HepG2 (cell line): ENCODE results near the gene TBL3. TPM values are rescaled to one million over a fixed set of nuclear protein-coding genes. Genes with fewer than 3 reads are reported as not detected.
A peak's percentile ranks its signal among the peaks of the same experiment; 100 is the strongest.

Experiments
- ATF1 ChIP-seq: IDR thresholded peaks from 2 replicates; pipeline ENCODE4 v1.6.1; 2016; ENCODE audit warnings: mild to moderate bottlenecking, control low read depth
- BCL6 ChIP-seq: IDR thresholded peaks from 2 replicates; pipeline ENCODE4 v1.6.1; 2016; ENCODE audit warnings: missing genetic modification reagents, missing compliant biosample characterization
- BORCS8-MEF2B ChIP-seq: sonication (generic); formaldehyde crosslinking; IDR thresholded peaks from 2 replicates; pipeline ENCODE4 v1.8.0; 2022; ENCODE audit warnings: mild to moderate bottlenecking, missing genetic modification reagents
- CHCHD3 ChIP-seq: sonication (generic); formaldehyde crosslinking; IDR thresholded peaks from 2 replicates; pipeline ENCODE4 v1.8.0; 2022; ENCODE audit warnings: mild to moderate bottlenecking, missing genetic modification reagents, moderate library complexity
- CREM ChIP-seq, 2 experiments: sonication (generic) in 1 of 2; formaldehyde crosslinking in 1 of 2; IDR thresholded peaks; 2 replicates each; pipeline versions ENCODE4 v1.4.0 to v1.6.1; 2016 to 2020; ENCODE audit warnings: antibody characterized with exemption in 1 of 2, mild to moderate bottlenecking in 1 of 2, missing genetic modification reagents in 1 of 2
- GATAD1 ChIP-seq: IDR thresholded peaks from 2 replicates; pipeline ENCODE4 v1.6.1; 2016; ENCODE audit warnings: missing genetic modification reagents, missing compliant biosample characterization
- HDAC2 ChIP-seq: sonication (generic); formaldehyde crosslinking; IDR thresholded peaks from 2 replicates; pipeline ENCODE4 v1.4.0; 2020; ENCODE audit warnings: missing genetic modification reagents
- HHEX ChIP-seq: IDR thresholded peaks from 2 replicates; pipeline ENCODE4 v1.6.1; 2016; ENCODE audit warnings: control low read depth
- ISL2 ChIP-seq: sonication (generic); formaldehyde crosslinking; IDR thresholded peaks from 2 replicates; pipeline ENCODE4 v1.5.0; 2020; ENCODE audit warnings: missing genetic modification reagents
- NFKBIZ ChIP-seq: IDR thresholded peaks from 2 replicates; pipeline ENCODE4 v1.6.1; 2018; ENCODE audit warnings: missing genetic modification reagents, missing compliant biosample characterization
- PHF21A ChIP-seq: sonication (generic); formaldehyde crosslinking; IDR thresholded peaks from 2 replicates; pipeline ENCODE4 v1.5.0; 2020; ENCODE audit warnings: mild to moderate bottlenecking, missing genetic modification reagents
- REST ChIP-seq, 2 experiments: IDR thresholded peaks; 2 replicates each; pipeline ENCODE4 v1.6.1; 2011 to 2012; ENCODE audit warnings: low read length in 2 of 2, borderline replicate concordance in 1 of 2, low read depth in 1 of 2, mild to moderate bottlenecking in 1 of 2, moderate library complexity in 1 of 2
- SIX4 ChIP-seq: sonication (generic); formaldehyde crosslinking; IDR thresholded peaks from 2 replicates; pipeline ENCODE4 v1.4.0; 2020; ENCODE audit warnings: missing genetic modification reagents
- SSRP1 ChIP-seq: IDR thresholded peaks from 2 replicates; pipeline ENCODE4 v1.6.1; 2016; ENCODE audit warnings: control low read depth
- TEAD2 ChIP-seq: sonication (generic); formaldehyde crosslinking; IDR thresholded peaks from 2 replicates; pipeline ENCODE4 v1.9.0; 2021; ENCODE audit warnings: missing genetic modification reagents
- THAP7 ChIP-seq: sonication (generic); formaldehyde crosslinking; IDR thresholded peaks from 2 replicates; pipeline ENCODE4 v1.8.1; 2023; ENCODE audit warnings: mild to moderate bottlenecking, missing genetic modification reagents
- XRCC5 ChIP-seq: fragments of 200-400 bp; formaldehyde crosslinking; optimal IDR thresholded peaks from 2 replicates; pipeline ENCODE3; 2017; ENCODE audit warnings: mild to moderate bottlenecking, low read length
- ZBTB10 ChIP-seq: sonication (generic); formaldehyde crosslinking; IDR thresholded peaks from 2 replicates; pipeline ENCODE4 v1.4.0; 2020; ENCODE audit warnings: missing genetic modification reagents, borderline replicate concordance
- ZFP90 ChIP-seq: sonication (generic); formaldehyde crosslinking; IDR thresholded peaks from 2 replicates; pipeline ENCODE4 v1.8.0; 2022; ENCODE audit warnings: missing genetic modification reagents, mild to moderate bottlenecking, inconsistent platforms, borderline replicate concordance
- ZNF230 ChIP-seq: sonication (generic); formaldehyde crosslinking; IDR thresholded peaks from 2 replicates; pipeline ENCODE4 v1.4.0; 2020; ENCODE audit warnings: mild to moderate bottlenecking, missing genetic modification reagents
- ZNF468 ChIP-seq: sonication (generic); formaldehyde crosslinking; IDR thresholded peaks from 2 replicates; pipeline ENCODE4 v1.8.0; 2022; ENCODE audit warnings: mild to moderate bottlenecking, moderate library complexity, missing genetic modification reagents
- ZNF564 ChIP-seq: sonication (generic); formaldehyde crosslinking; IDR thresholded peaks from 2 replicates; pipeline ENCODE4 v1.8.1; 2023; ENCODE audit warnings: mild to moderate bottlenecking, missing genetic modification reagents
- ZNF570 ChIP-seq: sonication (generic); formaldehyde crosslinking; IDR thresholded peaks from 2 replicates; pipeline ENCODE4 v1.4.0; 2020; ENCODE audit warnings: mild to moderate bottlenecking, missing genetic modification reagents, borderline replicate concordance
- ZNF614 ChIP-seq: IDR thresholded peaks from 2 replicates; pipeline ENCODE4 v1.6.1; 2018; ENCODE audit warnings: missing biosample characterization, missing genetic modification reagents, inconsistent platforms, borderline replicate concordance
- ZNF766 ChIP-seq: sonication (generic); formaldehyde crosslinking; IDR thresholded peaks from 2 replicates; pipeline ENCODE4 v1.5.0; 2020; ENCODE audit warnings: missing genetic modification reagents, borderline replicate concordance
- polyA plus RNA-seq, 8 experiments: library from polyadenylated mRNA; depleted of rRNA in 3 of 8; stranded (reverse) in 7 of 8; unstranded in 1 of 8; fragments of >200 nt; fragmentation: Illumina TruSeq in 4 of 8; extraction: Trizol in 4 of 8; gene quantifications; 2 replicates each; pipeline versions ENCODE4 v1.2.1 to v1.2.3, GENCODE V29; 2011 to 2016; ENCODE audit warnings: low read depth in 4 of 8, missing spikeins in 1 of 8, mixed read lengths in 1 of 8; ENCODE audit not compliant: insufficient read depth in 1 of 8
- total RNA-seq, 5 experiments: library from RNA; depleted of rRNA; stranded (reverse); fragments of >200 nt; fragmentation: Illumina TruSeq; extraction: Trizol; gene quantifications; 2 replicates each; pipeline ENCODE4 v1.2.3, GENCODE V29; 2016; ENCODE audit warnings: low read depth in 1 of 5

Gene TBL3
- total and polyA plus RNA-seq, 2 of the 13 experiments (the other 11 are each of a cell fraction or from before 2014, with no cell fraction given), result 16.8 to 38.0 TPM

- TF ChIP-seq REST (IDR thresholded peaks at IDR 0.05; ENCODE audit: borderline replicate concordance in 1 of 2, low read depth in 1 of 2, low read length in 2 of 2) (peak in 1 of 2 experiments; percentile 50; a peak in 1 of 4 replicates), HHEX (no peak), ZNF564 (no peak), PHF21A (CRISPR knock-in tag) (peak; percentile 58), ZBTB10 (CRISPR knock-in tag) (no peak), ZNF468 (CRISPR knock-in tag) (no peak), ZNF766 (CRISPR knock-in tag) (0 out of 2 replicates have a peak, but pooled peaks have one; percentile 61), ZNF570 (CRISPR knock-in tag) (no peak), ZNF230 (no peak), THAP7 (CRISPR knock-in tag) (peak; percentile 77; the same call in 1 of the 2 replicates), SIX4 (CRISPR knock-in tag) (no peak), CHCHD3 (no peak), TEAD2 (CRISPR knock-in tag) (no peak), CREM (IDR thresholded peaks at IDR 0.05) (no peak), CREM (CRISPR knock-in tag; IDR thresholded peaks at IDR 0.05) (no peak), ISL2 (CRISPR knock-in tag) (peak; percentile 72; the same call in 1 of the 2 replicates), XRCC5 (peak; percentile 94), ATF1 (CRISPR knock-in tag) (no peak), HDAC2 (CRISPR knock-in tag) (peak; percentile 57; the same call in 1 of the 2 replicates), SSRP1 (CRISPR knock-in tag) (no peak), BORCS8-MEF2B (no peak; the same call in 1 of the 2 replicates), NFKBIZ (CRISPR knock-in tag) (no peak), ZFP90 (CRISPR knock-in tag) (no peak), BCL6 (CRISPR knock-in tag) (peak; percentile 20; the same call in 1 of the 2 replicates), ZNF614 (CRISPR knock-in tag) (peak; percentile 85), GATAD1 (CRISPR knock-in tag) (peak; percentile 78)
Observed at GRCh38 chr16:1959269-1960039, 12.4 kb upstream of the TBL3 start, which contains the start of gene NDUFB10 (continued).
